HFFc6 (cell line): ENCODE measurements around the gene OTUB2. TPM values are rescaled to one million over a fixed set of nuclear protein-coding genes. Genes with fewer than 3 reads are reported as not detected.

Source experiments
- DNase-seq: peaks from one replicate; pipeline ENCODE4 v3.0.0-alpha.2; 2018
- H3K27ac Mint-ChIP-seq: 2 replicates; pipeline ENCODE4 v1.8.0; 2020; ENCODE audit warnings: mild to moderate bottlenecking, mixed read lengths
- H3K27me3 Mint-ChIP-seq: 2 replicates; pipeline ENCODE4 v1.8.0; 2021; ENCODE audit warnings: mild to moderate bottlenecking, moderate library complexity, mixed read lengths; ENCODE audit not compliant: insufficient read depth
- H3K36me3 Mint-ChIP-seq: 2 replicates; pipeline ENCODE4 v1.8.0; 2021; ENCODE audit warnings: low read depth, mixed read lengths
- H3K4me1 Mint-ChIP-seq: 2 replicates; pipeline ENCODE4 v1.8.0; 2020; ENCODE audit warnings: low read depth, mixed read lengths
- H3K4me3 Mint-ChIP-seq: 2 replicates; pipeline ENCODE4 v1.8.0; 2020; ENCODE audit warnings: mild to moderate bottlenecking, moderate library complexity, mixed read lengths
- H3K9me3 Mint-ChIP-seq: 2 replicates; pipeline ENCODE4 v1.8.0; 2020; ENCODE audit warnings: mild to moderate bottlenecking, mixed read lengths
- CTCF ChIP-seq: fragments of 200-600 bp; sonication (generic); IDR thresholded peaks from 2 replicates; pipeline ENCODE4 v1.5.0; 2021; ENCODE audit warnings: antibody characterized with exemption, mild to moderate bottlenecking
- total RNA-seq, 6 experiments: library from RNA; stranded (reverse); fragmentation: NEBNext Ultra II Directional; extraction: Animal tissue kit (Norgen Biotek cat#: 25700); gene quantifications; 2 replicates in 1 of 6; 3 replicates in 5 of 6; pipeline ENCODE4 v1.2.3, GENCODE V29; 2021

Gene OTUB2
- total RNA-seq, 6 experiments from 2014 or later, result 0.77 to 1.8 (median 1.2) TPM

GRCh38 chr14:94016446-94016976 lies 9.6 kb upstream of the OTUB2 start:
- H3K27me3 Mint-ChIP-seq, result peaks cover 32% of the 10 kb centered on the region
- H3K4me1 Mint-ChIP-seq, result peaks cover 12% of the 10 kb centered on the region
- H3K4me3 Mint-ChIP-seq, result no peak overlapping the region
- TF ChIP-seq CTCF, result no peak
- DNase-seq, result no peak
- no peak overlapping the region for H3K27ac Mint-ChIP-seq
- no peaks in the 10 kb centered on the region for H3K36me3 Mint-ChIP-seq
- H3K9me3 Mint-ChIP-seq, result no peaks in the 10 kb centered on the region

- TF ChIP-seq CTCF, result no peak
- no peaks in the 10 kb centered on the region for H3K36me3 Mint-ChIP-seq
- no peak for DNase-seq
- peaks cover 10% of the 10 kb centered on the region for H3K4me1 Mint-ChIP-seq
- H3K9me3 Mint-ChIP-seq, result no peaks in the 10 kb centered on the region
- H3K27ac Mint-ChIP-seq, result no peak overlapping the region
- peaks cover 35% of the 10 kb centered on the region for H3K27me3 Mint-ChIP-seq
- no peak overlapping the region for H3K4me3 Mint-ChIP-seq
Observed at GRCh38 chr14:94018308-94018707, 7.8 kb upstream of the OTUB2 start.

- H3K27ac Mint-ChIP-seq, result no peak overlapping the region
- H3K4me1 Mint-ChIP-seq, result peaks cover 10% of the 10 kb centered on the region
- no peaks in the 10 kb centered on the region for H3K36me3 Mint-ChIP-seq
Observed at GRCh38 chr14:94019329-94019728, 6.8 kb upstream of the OTUB2 start.

GRCh38 chr14:94020267-94020666 lies 5.9 kb upstream of the OTUB2 start:
- no peak overlapping the region for H3K27ac Mint-ChIP-seq
- TF ChIP-seq CTCF, result no peak
- H3K4me1 Mint-ChIP-seq, result peaks cover 10% of the 10 kb centered on the region
- H3K27me3 Mint-ChIP-seq, result peaks cover 32% of the 10 kb centered on the region
- DNase-seq, result no peak
- H3K36me3 Mint-ChIP-seq, result no peaks in the 10 kb centered on the region
- no peaks in the 10 kb centered on the region for H3K9me3 Mint-ChIP-seq
- no peak overlapping the region for H3K4me3 Mint-ChIP-seq

More at GRCh38 chr14:94019329-94019728, 6.8 kb upstream of the OTUB2 start:
- no peak for TF ChIP-seq CTCF
- Mint-ChIP-seq H3K9me3 (no peaks in the 10 kb centered on the region), H3K4me3 (no peak overlapping the region), H3K27me3 (peaks cover 35% of the 10 kb centered on the region)
- no peak for DNase-seq

- TF ChIP-seq CTCF, result no peak
- Mint-ChIP-seq H3K4me3 (no peak overlapping the region), H3K9me3 (no peaks in the 10 kb centered on the region), H3K36me3 (no peaks in the 10 kb centered on the region), H3K27ac (no peak overlapping the region), H3K4me1 (peaks cover 15% of the 10 kb centered on the region), H3K27me3 (peaks cover 26% of the 10 kb centered on the region)
- DNase-seq, result peak; percentile 21
Observed at GRCh38 chr14:94021001-94021400, 5.1 kb upstream of the OTUB2 start.
